Left cardiac atrium (tissue), 4 donors: ENCODE results near the gene HDAC4. TPM values are rescaled to one million over a fixed set of nuclear protein-coding genes. Genes with fewer than 3 reads are reported as not detected.

ENCODE experiments used
- ATAC-seq, 2 donors: fragments of 200-7000 bp; cut with Tn5 transposase; one replicate each; pipeline ENCODE4 v1.9.1; 2020; ENCODE audit warnings: mild to moderate bottlenecking in 2 of 2, moderate library complexity in 2 of 2
- DNase-seq: peaks from one replicate; pipeline ENCODE4 v3.0.0-alpha.2; 2020
- intact Hi-C, 2 donors: fragments of 100-400 bp; cut with DNase I; formaldehyde crosslinking; loops; one replicate each; pipeline versions ENCODE4 v1.14.1 to v1.15.1; 2022 to 2023
- total RNA-seq, 2 donors: library from RNA; stranded (reverse); fragmentation: NEBNext Ultra II Directional; extraction: Animal tissue kit (Norgen Biotek cat#: 25700); gene quantifications; one replicate each; pipeline ENCODE4 v1.2.1, GENCODE V29; 2021
- donor health status: DM: no; HTN: yes; CAD: no.
- donor health status: DM: no; HTN: yes; CAD: no; lungs with severe emphysema.
- donor health status: DM: yes; HTN: yes; CAD: no.
- donor health status: Dilated cardiomyopathy.

Gene HDAC4
- total RNA-seq, 2 donors from 2014 or later: 25.6 to 31.2 TPM

- DNase-seq (no peak), ATAC-seq (no peak)
- intact Hi-C loops: loop anchor here in 1 of 2 donors (10.0 kb wide), 1 partner anchor 85 kb away; no protein-coding TSS in a partner anchor
Measured at GRCh38 chr2:239399921-239400595, 762 bp downstream of the HDAC4 start.

DNA sequence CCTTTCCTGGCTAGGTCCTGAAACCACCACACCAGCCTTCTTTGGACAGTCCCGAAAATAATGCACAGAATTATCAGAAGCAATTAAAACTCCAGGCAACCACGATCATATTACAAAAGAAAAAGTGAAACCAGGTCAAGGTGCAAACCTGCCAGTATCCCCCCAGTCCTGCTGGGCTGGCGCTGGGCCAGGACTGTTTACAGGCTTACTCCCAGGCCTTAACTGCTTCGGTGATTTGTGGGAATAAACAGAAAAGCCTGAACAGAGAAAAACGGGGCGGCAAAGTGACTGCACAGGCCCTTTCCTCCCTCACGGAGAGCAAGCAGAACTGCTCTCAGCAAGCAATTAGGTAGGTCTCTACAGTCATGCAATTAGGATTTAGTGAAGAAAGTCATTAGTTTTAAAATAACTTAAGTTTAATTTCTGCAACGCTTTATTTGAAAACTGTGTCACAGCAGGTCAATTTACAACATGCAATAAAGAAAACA, 1.3 kb downstream of the HDAC4 start:
- DNase-seq (no peak), ATAC-seq (no peak)
- intact Hi-C loops: loop anchor here in 1 of 2 donors (10.0 kb wide), 1 partner anchor 85 kb away; no protein-coding TSS in a partner anchor

GRCh38 chr2:239398521-239398921, 2.3 kb downstream of the HDAC4 start:
- intact Hi-C loops: loop anchor here in 1 of 2 donors (10.0 kb wide), 1 partner anchor 84 kb away; no protein-coding TSS in a partner anchor
- no peak for ATAC-seq
- no peak for DNase-seq

DNA sequence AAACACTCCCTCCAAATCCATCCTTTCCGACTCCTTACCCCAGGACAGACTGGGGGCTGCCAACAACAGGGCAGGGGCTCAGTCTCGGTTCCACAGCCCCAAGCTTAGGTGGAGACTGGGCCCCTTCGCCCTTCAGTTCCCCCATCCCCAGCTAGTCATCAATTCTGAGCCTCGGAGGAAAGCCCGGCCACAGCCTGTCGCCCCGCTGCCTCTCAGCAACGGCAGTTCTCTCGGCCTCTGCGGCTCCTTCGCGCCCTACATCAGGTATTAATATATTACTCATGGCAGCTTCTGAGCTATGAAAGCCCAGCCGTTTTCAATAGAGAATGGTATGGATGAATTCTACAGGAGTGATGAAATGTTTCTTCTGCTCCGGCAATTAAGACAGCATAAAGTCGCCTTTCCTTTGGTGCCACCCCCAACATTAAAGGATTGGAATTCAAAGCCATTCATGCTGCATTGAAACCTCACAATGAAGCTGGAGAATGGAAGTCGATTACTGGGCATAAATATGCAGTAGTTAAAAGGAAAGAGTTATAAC, 2.8 kb downstream of the HDAC4 start:
- intact Hi-C loops: loop anchor here in 1 of 2 donors (10.0 kb wide), 1 partner anchor 83 kb away; no protein-coding TSS in a partner anchor
- DNase-seq (no peak), ATAC-seq (no peak)

GRCh38 chr2:239396881-239397681, 3.7 kb downstream of the HDAC4 start:
- intact Hi-C loops: loop anchor here in 1 of 2 donors (10.0 kb wide), 1 partner anchor 82 kb away; no protein-coding TSS in a partner anchor
- ATAC-seq: no peak
- DNase-seq: no peak

GRCh38 chr2:239395524-239395923, 5.3 kb downstream of the HDAC4 start:
- intact Hi-C loops: loop anchor here in 1 of 2 donors (10.0 kb wide), 1 partner anchor 81 kb away; no protein-coding TSS in a partner anchor
- no peak for DNase-seq
- ATAC-seq: peak in 1 of 2 donors; percentile 45

DNA sequence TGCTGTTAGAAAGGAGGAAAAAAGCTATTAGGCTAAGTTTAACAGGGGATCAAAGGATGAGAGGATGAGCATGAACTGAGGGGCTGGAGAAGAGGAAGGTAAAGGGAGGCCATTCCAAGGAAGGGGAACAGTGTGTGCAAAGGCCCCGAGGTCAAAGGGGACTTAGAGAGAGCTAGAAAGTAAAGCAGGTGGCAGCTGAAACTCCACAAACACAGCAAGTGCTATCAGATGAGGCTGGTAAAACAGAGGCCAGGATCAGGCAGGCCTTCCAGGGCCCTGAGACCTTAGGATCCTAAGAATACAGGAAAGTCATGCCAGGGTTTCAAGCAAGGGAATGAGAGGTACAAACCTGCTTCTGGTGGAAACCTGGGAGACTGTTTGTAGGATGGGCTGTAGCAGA, 5.8 kb downstream of the HDAC4 start:
- DNase-seq (no peak), ATAC-seq (no peak)
- intact Hi-C loops: loop anchor here in 1 of 2 donors (10.0 kb wide), 1 partner anchor 80 kb away; no protein-coding TSS in a partner anchor

GRCh38 chr2:239394346-239394945, 6.4 kb downstream of the HDAC4 start:
- no peak for DNase-seq
- no peak for ATAC-seq
- intact Hi-C loops: loop anchor here in 1 of 2 donors (10.0 kb wide), 1 partner anchor 80 kb away; no protein-coding TSS in a partner anchor

- intact Hi-C loops: loop anchor here in 1 of 2 donors (10.0 kb wide), 1 partner anchor 79 kb away; no protein-coding TSS in a partner anchor
- no peak for ATAC-seq
- no peak for DNase-seq
Measured at GRCh38 chr2:239393941-239394340, 6.9 kb downstream of the HDAC4 start.

- DNase-seq: peak; percentile 71
- peak; percentile 17 to 60 for ATAC-seq
- intact Hi-C loops: loop anchor here in 1 of 2 donors (10.0 kb wide), 1 partner anchor 79 kb away; no protein-coding TSS in a partner anchor
Measured at GRCh38 chr2:239393388-239393940, 7.4 kb downstream of the HDAC4 start.

- DNase-seq (no peak), ATAC-seq (no peak)
- intact Hi-C loops: loop anchor here in 1 of 2 donors (10.0 kb wide), 1 partner anchor 78 kb away; no protein-coding TSS in a partner anchor
Measured at GRCh38 chr2:239392688-239393387, 8.0 kb downstream of the HDAC4 start.

DNA sequence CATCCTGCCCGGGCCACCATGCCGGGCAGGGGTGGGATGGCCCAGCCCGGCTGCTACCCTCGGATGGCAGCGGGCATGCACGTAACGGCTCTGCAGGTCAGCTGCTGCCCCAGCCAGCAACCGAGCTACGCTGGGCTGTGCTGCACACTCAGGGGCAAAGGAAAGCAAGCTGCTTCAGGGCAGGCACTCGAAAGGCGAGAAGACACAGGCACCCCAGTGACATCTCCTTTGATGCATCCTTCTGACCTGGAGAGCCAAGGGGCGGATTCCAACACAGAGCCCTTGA, 8.8 kb downstream of the HDAC4 start:
- intact Hi-C loops: loop anchor here in 1 of 2 donors (10.0 kb wide), 1 partner anchor 77 kb away; no protein-coding TSS in a partner anchor
- DNase-seq: no peak
- ATAC-seq: no peak

GRCh38 chr2:239391286-239392071, 9.3 kb downstream of the HDAC4 start:
- intact Hi-C loops: loop anchor here in 1 of 2 donors (10.0 kb wide), 1 partner anchor 77 kb away; no protein-coding TSS in a partner anchor

DNA sequence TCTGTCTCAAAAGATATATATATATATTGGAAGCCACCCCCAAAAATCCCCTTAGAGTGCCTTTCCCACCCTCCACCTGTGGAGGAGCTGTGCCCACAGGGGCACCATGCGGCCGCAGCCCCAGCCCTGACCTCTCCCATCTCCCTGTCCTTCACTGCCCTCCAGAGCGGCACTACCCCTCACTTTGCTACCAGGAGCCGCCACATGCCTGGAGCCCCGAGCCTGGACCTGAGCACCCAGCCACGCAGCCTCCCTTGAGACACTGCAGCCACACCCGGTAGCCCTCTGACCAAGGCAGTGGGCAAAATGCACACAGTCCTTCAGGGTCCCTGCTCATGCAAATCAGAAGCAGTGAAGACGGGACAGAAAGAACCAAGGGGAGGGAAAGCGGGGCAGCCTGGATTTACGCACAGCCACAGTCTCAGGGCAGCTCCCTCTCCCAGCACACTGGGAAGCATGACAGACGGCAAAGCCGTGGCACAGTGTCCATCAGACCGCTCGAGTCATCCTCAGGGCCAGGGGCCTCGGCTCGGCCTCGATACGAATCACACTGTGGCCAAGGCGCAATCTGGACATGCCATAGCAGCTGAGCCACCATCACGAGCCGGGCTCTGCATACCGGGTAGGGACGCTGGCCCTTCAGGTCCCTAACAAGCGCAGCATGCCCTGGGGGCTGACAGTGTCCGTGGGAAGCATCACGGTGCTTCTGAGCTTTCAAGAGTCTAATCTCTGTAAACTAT, 10.1 kb downstream of the HDAC4 start:
- DNase-seq (no peak), ATAC-seq (no peak)
- intact Hi-C loops: loop anchor here in 1 of 2 donors (10.0 kb wide), 1 partner anchor 76 kb away; no protein-coding TSS in a partner anchor

More at GRCh38 chr2:239391286-239392071, 9.3 kb downstream of the HDAC4 start:
- ATAC-seq: no peak
- DNase-seq: no peak

- peak; percentile 6 for DNase-seq
Measured at GRCh38 chr2:239389414-239390329, 11.1 kb downstream of the HDAC4 start.

More at GRCh38 chr2:239389414-239390329, 11.1 kb downstream of the HDAC4 start:
- no peak for ATAC-seq
- intact Hi-C loops: loop anchor here in 1 of 2 donors (10.0 kb wide), 1 partner anchor 75 kb away; no protein-coding TSS in a partner anchor
